HG03135 (cell line): ENCODE results near the gene BST1.

Experiments
- ATAC-seq: cut with Tn5 transposase; IDR thresholded peaks from one replicate; pipeline ENCODE4 v1.9.1; 2021; ENCODE audit warnings: mild to moderate bottlenecking, moderate library complexity; ENCODE audit not compliant: unreplicated experiment

The BST1 gene

DNA sequence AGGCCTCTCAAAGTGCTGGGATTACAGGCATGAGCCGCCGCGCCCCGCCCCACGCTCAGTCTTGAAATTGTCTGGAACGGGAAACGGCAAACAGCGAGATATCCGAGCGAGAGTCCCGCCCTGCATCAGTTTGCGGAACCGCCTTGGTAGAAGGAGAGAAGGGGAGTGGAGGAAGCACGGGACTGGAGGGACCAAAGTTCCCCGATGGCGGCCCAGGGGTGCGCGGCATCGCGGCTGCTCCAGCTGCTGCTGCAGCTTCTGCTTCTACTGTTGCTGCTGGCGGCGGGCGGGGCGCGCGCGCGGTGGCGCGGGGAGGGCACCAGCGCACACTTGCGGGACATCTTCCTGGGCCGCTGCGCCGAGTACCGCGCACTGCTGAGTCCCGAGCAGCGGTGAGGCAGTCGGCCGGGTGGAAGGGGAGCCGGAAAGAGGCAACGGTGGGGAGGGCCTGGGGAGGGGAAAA is at the start of gene BST1:
BST1 (plus strand) TSS at position 125 of the 463 bp plus-strand sequence; CDS start at position 205, 80 bp downstream.
- ATAC-seq, result peak; percentile 79

DNA sequence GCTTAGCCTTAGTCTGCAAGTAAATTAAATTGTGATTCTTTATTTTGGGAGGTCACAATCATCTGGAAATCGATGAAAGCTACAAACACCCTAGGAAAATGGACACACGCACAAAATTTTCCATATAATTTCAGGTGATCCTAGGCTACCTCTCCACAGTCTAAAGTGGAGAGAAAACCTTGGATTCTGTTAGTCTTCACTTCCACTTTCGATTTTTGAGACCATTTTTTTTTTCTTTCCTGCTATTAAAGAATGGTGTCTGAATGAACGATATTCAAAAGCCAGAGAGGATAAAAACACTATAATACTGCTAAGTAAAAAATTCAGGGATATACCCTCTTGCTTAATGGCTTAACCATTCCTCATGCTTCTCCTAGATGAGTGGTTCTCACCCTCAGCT is 49.4 kb upstream of the BST1 start:
- ATAC-seq, result no peak

DNA sequence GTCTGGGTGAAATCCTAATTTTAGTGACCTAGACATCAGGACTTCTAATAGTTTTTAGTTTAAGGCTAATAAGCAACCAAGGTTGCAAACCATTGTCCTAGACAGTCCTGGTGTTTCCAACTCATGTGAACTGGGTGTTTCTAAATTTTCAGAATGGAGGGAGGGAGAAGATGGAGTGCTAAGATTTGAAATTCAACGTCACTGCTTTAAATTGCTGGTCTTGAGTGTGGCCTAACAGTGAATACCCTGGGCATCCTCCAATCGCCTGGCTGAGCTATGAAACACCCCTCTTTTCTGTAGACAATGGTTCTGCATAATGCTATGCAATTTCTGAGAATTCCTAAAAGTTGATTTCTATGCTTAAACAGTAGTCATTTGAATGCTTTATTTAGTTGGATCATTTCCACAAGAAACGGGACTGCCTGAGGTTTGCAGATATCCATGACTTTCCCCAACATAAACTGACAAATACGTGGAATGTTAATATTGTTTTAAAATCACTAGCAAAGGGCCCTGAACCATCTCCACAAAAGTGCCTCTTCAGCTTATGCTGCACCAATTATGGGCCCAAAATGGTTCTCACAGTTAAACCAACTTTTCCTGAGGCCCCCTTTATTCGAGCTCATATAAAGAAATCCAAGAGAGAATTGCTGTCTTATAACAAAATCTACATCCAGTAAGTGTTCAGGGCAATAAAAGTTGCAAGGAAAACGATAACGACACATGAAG is 48.8 kb upstream of the BST1 start:
- peak; percentile 30 for ATAC-seq

DNA sequence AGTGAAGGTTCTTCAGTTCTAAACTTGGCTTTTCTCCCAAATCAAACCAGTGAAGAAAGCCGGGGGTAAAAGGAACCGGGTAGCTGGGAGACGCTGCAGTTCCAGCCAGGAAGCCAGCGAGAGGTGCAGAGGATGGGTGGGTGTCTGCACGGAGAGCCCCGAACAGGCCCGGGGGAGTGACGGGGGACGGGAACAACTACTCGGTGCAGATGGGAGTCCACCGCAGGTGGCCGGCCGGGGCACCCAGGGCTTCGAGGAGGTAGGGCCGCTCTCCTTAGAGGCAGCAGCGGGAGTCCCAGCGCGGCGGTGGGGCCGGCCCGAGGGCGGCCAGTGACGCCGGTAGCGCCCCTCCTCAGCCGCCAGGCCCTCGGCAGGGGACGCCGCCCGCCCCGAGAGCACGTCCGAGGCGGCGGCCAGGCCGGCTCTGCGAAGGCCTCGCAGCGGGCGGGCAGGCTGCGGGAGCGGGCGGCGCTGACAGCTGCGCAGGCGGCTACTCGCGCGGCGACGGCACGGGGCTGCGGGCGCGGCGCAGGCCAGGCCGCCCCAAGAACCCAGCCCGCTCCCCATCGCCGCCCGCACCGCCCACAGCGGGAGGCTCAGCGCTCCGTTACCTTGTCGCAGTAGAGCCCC is 48.2 kb upstream of the BST1 start:
- peak; percentile 48 for ATAC-seq

DNA sequence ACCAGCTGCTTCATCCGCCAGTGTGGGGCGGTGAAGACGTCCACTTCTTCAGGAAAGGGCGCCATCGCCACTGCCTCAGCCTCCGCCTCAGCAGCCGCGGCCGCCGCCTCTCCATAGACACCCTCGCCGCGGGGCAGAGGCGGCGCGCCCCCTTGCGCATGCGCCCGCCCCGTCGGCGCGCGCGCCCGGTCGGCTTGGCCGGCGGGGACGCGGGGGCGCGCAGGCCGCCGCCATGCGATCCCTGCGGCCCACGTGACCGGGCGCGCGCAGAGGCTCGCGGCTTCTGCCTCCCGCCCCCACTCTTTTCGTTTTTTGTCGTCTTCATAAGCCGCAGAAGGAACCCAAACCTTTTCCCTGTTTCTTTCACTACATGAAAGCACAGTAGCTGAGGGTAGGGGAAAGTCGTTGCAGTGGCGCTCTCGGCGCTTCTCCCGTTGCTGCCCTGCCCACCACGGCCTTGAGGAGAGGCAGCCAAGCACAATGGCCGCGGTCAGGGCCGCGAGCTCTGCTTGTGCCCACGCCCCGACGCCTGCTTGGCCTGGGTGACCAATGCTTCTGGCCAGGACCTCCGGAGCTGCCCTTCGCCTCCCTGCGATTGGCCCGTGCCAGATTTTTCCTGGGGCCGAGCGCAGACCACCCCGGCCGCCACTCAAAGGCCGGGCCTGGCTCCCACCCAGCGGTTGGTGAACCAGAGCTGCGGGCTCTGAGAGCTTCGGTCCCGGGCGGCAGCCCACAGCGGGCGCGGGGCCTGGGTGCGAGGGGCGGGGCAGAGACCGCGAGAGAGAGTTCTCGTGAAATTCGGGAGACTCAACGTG is 47.4 kb upstream of the BST1 start, which contains the start of gene FBXL5:
FBXL5 (minus strand) TSS at position 135 of the 815 bp plus-strand sequence; CDS start at position 65, 70 bp downstream.
- ATAC-seq, result peak; percentile 70

DNA sequence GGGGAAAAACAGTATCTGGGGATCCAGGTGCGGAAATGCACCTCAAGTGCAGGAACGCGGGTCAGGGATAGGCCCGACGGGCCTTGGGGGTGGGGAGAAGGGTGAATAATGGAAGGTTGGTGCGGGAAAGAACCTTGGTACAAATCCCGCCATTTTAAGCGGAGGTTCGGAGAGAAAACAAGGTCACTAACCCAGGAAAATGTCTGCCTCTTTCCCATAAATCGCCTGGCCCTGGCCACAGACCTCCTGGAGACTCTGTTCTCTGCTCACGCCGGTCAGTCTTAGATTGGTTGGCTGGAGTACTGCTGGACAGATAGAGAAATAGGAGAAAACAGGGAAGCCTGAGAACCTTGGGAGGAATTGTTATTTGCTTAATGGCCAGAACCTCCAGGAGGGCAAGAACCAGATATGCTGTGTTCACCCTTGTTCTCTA is 46.8 kb upstream of the BST1 start:
- no peak for ATAC-seq

DNA sequence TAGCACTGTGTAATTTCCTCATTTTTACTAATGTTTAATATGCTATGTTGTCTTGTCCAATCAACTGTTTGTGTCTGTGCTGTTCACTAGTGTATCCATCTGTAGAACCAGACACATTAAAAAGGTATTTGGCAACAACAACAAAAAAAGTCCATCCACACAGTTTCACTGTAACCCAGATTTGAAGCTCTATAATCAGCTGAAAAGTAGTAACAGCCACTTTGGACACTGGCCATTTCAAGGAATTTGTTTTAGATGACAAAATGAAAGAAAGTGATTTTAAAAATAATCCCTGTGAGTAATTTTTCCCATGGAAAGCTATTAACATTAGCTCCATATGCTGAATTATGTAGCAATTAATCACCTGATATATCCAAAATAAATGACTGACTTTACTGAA is 45.5 kb upstream of the BST1 start:
- ATAC-seq, result no peak

DNA sequence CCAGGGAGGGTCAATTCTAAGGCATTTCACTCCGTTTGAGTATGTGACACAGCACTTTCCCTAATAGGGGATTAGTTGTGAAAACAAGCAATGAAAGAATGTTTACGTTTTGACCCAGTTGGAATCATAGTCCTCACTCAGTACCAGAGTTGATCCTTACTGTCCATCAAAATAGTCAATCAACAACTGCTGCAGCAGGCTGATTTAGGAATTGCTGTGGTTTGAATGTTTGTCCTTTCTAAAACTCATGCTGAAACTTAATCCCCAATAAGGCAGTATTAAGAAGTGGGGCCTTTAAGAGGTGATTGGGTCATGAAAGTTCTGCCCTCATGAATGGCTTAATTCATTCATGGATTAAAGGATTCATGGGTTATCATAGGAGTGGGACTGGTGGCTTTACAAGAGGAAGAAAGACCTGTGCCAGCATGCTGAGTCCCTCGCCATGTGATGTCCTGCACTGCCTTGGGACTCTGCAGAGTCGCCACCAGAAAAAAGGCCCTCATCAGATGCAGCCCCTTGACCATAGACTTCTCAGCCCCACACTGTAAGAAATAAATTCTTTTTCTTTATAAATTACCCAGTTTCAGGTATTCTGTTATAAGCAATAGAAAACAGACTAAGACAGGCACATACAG is 44.6 kb upstream of the BST1 start:
- ATAC-seq, result no peak

DNA sequence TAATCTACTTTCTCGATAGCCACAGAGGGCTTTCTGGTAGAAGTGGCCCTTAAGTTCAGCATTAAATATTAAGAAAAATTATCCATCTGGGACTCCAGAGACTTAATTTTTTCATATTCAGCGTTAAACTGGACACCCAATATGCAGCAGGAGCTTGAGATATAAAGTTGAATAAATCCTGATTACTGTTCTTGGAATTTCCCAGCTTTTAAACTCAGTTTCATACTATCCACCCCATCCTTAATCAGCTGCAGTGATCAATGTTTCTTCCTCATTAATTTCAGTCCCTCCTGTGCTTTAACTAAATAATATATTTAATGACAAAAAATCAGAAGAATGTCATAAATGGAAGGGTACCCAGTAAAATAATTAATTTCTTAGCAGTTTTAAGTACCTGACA is 44.1 kb upstream of the BST1 start:
- ATAC-seq, result no peak

GRCh38 chr4:15659768-15660570 is 42.9 kb upstream of the BST1 start:
- ATAC-seq, result no peak

DNA sequence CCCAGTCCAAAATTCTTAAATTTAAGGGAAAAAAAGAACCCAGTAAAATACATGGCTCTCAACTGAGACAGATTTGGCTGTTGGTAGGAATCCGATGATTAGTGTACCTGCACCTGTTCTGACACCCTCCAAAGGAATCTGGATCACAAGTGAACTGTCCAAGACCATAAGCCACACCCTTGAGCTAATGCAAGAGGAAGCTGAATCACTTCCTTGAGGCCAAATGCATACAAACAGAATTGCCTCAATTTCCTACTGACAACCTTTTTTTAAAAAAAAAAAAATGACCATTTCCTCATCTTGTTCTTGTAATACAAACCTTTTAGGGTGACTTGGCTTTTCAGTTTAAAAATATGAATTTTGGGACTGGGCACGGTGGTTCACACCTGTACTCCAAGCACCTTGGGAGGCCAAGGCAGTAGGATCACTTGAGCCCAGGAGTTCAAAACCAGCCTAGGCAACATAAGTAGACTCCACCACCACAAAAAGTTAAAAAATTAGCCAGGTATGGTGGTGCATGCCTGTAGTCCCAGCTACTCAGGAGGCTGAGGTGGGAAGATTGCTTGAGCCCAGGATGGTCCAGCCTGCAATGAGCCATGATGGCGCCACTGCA is 37.0 kb upstream of the BST1 start:
- ATAC-seq, result no peak

GRCh38 chr4:15667006-15667405 is 35.9 kb upstream of the BST1 start:
- ATAC-seq, result no peak

GRCh38 chr4:15668566-15669435 is 34.1 kb upstream of the BST1 start:
- no peak for ATAC-seq

- no peak for ATAC-seq
Observed at GRCh38 chr4:15670576-15670975, 32.3 kb upstream of the BST1 start.

- no peak for ATAC-seq
Observed at GRCh38 chr4:15672101-15672500, 30.8 kb upstream of the BST1 start.

DNA sequence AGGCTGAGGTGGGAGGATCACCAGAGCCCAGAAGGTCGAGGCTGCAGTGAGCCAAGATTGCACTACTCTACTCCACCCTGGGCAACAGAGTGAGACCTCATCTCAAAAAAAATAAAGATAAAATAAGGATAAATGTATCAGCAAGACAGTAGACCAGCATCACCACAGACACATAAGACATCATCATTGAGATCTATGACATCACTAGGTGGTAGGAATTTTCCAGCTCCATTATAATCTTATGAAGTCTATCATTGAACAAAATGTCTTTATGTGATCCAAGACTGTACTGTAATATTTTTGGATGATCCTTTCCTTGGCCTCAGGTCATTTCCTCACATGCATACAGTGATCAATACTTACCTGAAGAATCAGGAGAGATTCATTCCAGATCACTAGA is 29.5 kb upstream of the BST1 start:
- no peak for ATAC-seq

GRCh38 chr4:15674046-15674445 is 28.8 kb upstream of the BST1 start:
- no peak for ATAC-seq

DNA sequence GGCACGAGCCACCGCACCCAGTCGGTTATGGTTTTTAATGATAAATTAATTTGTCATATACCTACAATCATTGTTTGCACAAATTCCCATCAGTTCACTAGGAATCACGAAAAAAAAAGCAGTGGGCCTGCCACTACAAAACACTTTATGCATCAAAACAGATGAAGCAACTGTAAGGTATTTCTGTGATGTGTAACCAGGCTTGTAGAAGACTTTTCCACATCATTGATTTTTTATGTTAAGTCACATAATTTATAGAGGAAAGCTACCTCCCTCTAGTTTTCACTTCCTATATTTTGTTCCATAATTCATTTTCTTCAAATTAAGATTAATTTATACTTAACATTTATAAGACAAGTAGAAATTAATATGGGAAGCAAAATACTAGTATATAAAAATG is 27.9 kb upstream of the BST1 start:
- ATAC-seq, result no peak

DNA sequence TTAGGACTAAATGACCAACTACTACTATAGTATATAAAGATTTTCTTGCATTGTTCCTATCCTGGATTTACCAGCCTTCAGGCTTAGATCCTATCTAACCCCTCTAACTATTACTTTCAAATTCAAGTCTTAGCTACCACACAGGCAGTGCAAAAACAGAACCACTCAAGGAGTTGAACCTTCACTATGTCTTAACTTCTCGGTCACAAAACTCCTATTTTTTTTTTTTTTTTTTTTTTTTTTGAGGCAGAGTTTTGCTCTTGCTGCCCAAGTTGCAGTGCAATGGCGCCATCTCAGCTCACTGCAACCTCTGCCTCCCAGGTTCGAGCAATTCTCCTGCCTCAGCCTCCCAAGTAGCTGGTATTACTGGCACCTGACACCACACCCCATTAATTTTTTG is 27.5 kb upstream of the BST1 start:
- no peak for ATAC-seq
